SK-N-SH (cell line): Measurements from ENCODE around the gene OVAAL.

ENCODE experiments used
- CTCF ChIP-seq: fragments of 200-600 bp; sonication (generic); IDR thresholded peaks from 2 replicates; pipeline ENCODE4 v1.6.1; 2017; ENCODE audit warnings: antibody characterized with exemption, mild to moderate bottlenecking, moderate library complexity
- EP300 ChIP-seq, 2 experiments: IDR thresholded peaks; 2 replicates each; pipeline versions ENCODE4 v1.4.0 to v1.6.1; 2012; ENCODE audit warnings: borderline replicate concordance in 1 of 2, low read depth in 1 of 2, low read length in 1 of 2
- FOXJ3 ChIP-seq: sonication (generic); formaldehyde crosslinking; IDR thresholded peaks from 2 replicates; pipeline ENCODE4 v1.5.1; 2020; ENCODE audit warnings: mild to moderate bottlenecking, missing genetic modification reagents
- GABPA ChIP-seq: IDR thresholded peaks from 2 replicates; pipeline ENCODE4 v1.4.0; 2012; ENCODE audit warnings: low read depth, mild to moderate bottlenecking
- GATA2 ChIP-seq: sonication (generic); formaldehyde crosslinking; IDR thresholded peaks from 2 replicates; pipeline ENCODE4 v1.5.0; 2020; ENCODE audit warnings: mild to moderate bottlenecking, missing genetic modification reagents
- JUND ChIP-seq: IDR thresholded peaks from 2 replicates; pipeline ENCODE4 v1.4.0; 2012
- MEF2A ChIP-seq: IDR thresholded peaks from 2 replicates; pipeline ENCODE4 v1.4.0; 2012; ENCODE audit warnings: low read depth, borderline replicate concordance
- MXI1 ChIP-seq: IDR thresholded peaks from 2 replicates; pipeline ENCODE4 v1.6.1; 2012; ENCODE audit warnings: mild to moderate bottlenecking, low read depth, low read length, improper control_type of control experiment
- PBX3 ChIP-seq: IDR thresholded peaks from 2 replicates; pipeline ENCODE4; 2012
- POLR2AphosphoS5 ChIP-seq: IDR thresholded peaks from 2 replicates; pipeline ENCODE4 v1.6.1; 2012; ENCODE audit warnings: low read depth, low read length
- RCOR1 ChIP-seq: fragments of 150-350 bp; IDR thresholded peaks from 2 replicates; pipeline ENCODE4 v1.6.1; 2017; ENCODE audit warnings: antibody characterized with exemption, low read length
- RFX5 ChIP-seq: IDR thresholded peaks from 2 replicates; pipeline ENCODE4 v1.6.1; 2012; ENCODE audit warnings: mild to moderate bottlenecking, improper control_type of control experiment, low read length
- SMC3 ChIP-seq: IDR thresholded peaks from 2 replicates; pipeline ENCODE4 v1.6.1; 2012; ENCODE audit warnings: low read depth, low read length, improper control_type of control experiment
- YY1 ChIP-seq: IDR thresholded peaks from 2 replicates; pipeline ENCODE4 v1.4.0; 2012; ENCODE audit warnings: low read depth, mild to moderate bottlenecking

GRCh38 chr1:180534214-180534613, 24.6 kb upstream of the OVAAL start:
- no peak for TF ChIP-seq YY1
- peak in 1 of 2 experiments; percentile 68; a peak in 2 of 4 replicates for TF ChIP-seq EP300 (IDR thresholded peaks at IDR 0.05; ENCODE audit: borderline replicate concordance in 1 of 2, low read depth in 1 of 2, low read length in 1 of 2)
- no peak for TF ChIP-seq JUND
- no peak for TF ChIP-seq CTCF
- TF ChIP-seq FOXJ3 (CRISPR knock-in tag) = no peak
- TF ChIP-seq SMC3 = peak; percentile 1; the same call in 1 of the 2 replicates
- TF ChIP-seq MEF2A = no peak
- peak; percentile 88 for TF ChIP-seq MXI1
- TF ChIP-seq GABPA = no peak
- no peak for TF ChIP-seq PBX3
- TF ChIP-seq RFX5 = no peak
- peak; percentile 68; the same call in 1 of the 2 replicates for TF ChIP-seq RCOR1
- TF ChIP-seq GATA2 (CRISPR knock-in tag) = peak; percentile 61
- no peak for TF ChIP-seq POLR2AphosphoS5
